Fibroblast of villous mesenchyme (primary cell): ENCODE results near the gene LAMB4. TPM values are rescaled to one million over a fixed set of nuclear protein-coding genes. Genes with fewer than 3 reads are reported as not detected.

Experiments used
- DNase-seq: peaks from one replicate; pipeline ENCODE4 v3.0.0-alpha.2; 2010; ENCODE audit warnings: low read depth
- H3K4me3 ChIP-seq: 2 replicates; pipeline ENCODE4 v1.5.1; 2011; ENCODE audit warnings: low read depth, mild to moderate bottlenecking, low read length
- total RNA-seq: library from RNA; depleted of rRNA; stranded (reverse); fragments of >200 nt; gene quantifications from 2 replicates; pipeline ENCODE4 v1.2.3, GENCODE V29; 2012
- TF ChIP-seq, protein P1 (sequence below): IDR thresholded peaks from 2 replicates; pipeline ENCODE4 v1.5.1; 2012; ENCODE audit warnings: low read depth, mild to moderate bottlenecking, low read length; ENCODE audit not compliant: insufficient read depth

The LAMB4 gene
- total RNA-seq, 1 donor, result under 0.01 TPM

DNA sequence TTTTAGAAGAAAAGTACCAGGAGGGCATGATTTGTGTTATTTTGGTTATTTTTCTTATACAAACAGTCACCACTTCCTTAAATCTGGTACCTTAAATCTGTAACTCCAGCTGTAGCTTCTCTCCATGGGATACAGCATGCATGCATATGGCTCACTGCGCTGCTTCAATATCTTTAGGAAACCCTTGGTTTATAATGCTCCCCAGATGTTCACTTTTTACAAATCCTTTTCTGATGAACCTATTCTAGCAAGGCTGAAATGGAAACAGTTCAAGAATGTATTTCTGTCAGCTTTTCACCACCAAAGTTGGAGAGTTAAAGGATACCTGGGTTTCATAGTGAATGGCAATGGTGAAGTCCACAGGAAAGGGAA lies 50.9 kb downstream of the LAMB4 start:
- no peak for DNase-seq
- H3K4me3 ChIP-seq, result no peak overlapping the region
- TF ChIP-seq, protein P1, sequence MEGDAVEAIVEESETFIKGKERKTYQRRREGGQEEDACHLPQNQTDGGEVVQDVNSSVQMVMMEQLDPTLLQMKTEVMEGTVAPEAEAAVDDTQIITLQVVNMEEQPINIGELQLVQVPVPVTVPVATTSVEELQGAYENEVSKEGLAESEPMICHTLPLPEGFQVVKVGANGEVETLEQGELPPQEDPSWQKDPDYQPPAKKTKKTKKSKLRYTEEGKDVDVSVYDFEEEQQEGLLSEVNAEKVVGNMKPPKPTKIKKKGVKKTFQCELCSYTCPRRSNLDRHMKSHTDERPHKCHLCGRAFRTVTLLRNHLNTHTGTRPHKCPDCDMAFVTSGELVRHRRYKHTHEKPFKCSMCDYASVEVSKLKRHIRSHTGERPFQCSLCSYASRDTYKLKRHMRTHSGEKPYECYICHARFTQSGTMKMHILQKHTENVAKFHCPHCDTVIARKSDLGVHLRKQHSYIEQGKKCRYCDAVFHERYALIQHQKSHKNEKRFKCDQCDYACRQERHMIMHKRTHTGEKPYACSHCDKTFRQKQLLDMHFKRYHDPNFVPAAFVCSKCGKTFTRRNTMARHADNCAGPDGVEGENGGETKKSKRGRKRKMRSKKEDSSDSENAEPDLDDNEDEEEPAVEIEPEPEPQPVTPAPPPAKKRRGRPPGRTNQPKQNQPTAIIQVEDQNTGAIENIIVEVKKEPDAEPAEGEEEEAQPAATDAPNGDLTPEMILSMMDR, result no peak

DNA sequence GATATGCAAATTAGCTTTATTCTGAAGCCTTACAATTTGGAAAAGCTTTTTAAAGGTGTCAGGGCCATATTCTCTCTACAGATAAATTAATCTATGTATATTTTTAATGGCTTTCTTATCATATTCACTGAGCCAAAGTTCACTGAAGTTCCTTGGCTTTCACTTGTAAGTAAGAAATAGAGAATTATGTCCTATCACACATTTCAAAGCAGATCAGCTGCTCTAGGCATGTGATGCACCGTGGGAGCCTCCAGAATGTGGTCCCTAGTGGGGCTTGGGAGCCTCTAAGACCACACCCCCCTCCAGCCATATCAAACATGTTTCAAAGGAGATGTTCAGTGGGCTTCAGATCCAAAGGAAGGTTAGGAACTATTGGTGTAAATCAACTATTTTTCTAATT lies 51.5 kb downstream of the LAMB4 start:
- DNase-seq, result no peak
- TF ChIP-seq, protein P1, result no peak
- no peak overlapping the region for H3K4me3 ChIP-seq

DNA sequence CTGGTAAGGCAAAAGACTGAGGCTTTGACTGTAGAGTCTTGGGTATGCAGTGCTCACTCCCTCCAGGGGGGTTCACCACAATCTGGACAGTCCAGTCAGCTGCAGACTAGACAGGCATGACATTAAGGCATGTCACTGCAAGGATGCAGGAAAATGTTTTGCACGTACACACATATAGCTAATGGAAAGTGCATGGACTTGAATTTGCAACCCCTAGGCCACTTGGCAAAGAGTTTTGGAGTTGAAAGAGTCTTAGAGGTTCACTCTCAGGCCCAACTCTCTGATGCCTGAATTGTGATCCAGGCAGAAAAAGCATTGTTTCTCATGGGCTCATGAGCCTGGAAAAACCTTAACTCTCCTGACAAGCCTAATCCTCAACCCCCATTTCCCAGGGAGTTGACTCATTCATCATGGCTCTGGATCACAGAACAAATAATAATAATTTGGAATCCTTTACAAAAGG lies 51.9 kb downstream of the LAMB4 start:
- DNase-seq, result no peak
- TF ChIP-seq, protein P1, result no peak
- H3K4me3 ChIP-seq, result no peak overlapping the region

DNA sequence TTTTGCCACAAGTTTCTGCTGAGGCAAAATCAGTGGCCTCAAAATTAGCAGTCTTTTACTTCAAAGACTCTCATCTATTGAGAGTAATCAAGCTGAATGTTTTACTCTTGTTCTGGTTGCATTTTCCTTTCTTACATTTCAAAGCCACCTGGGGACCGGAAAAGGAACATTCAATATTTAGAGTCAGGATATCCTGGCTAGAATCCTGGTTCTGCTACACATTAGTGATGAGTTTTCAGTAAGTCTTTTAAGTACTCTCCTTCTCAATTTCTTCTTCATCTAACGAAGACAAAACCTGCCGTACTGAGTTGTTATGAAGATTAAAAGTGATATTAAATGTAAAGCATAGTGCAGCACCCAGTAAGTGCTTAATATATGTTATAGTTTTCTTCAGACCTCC lies 52.5 kb downstream of the LAMB4 start:
- no peak for DNase-seq
- no peak overlapping the region for H3K4me3 ChIP-seq
- TF ChIP-seq, protein P1, result no peak

DNA sequence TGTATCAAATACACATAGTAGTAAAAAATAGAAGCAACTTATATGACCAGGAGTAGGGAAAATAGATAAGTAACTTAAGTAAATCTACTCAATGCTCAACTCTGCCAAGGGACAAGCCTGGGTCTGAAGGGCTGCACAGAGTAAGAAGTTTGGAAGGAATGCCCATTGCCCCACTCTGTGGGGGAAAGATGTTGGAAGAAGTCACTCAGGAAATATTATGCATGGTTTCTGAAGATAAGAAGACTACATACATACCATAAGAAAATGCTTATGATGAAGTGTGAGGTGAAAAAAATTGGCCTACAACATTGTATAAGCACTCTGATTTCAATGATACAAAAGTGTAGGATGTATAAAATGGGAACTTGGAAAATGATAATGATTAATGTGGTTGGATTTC lies 54.0 kb downstream of the LAMB4 start:
- TF ChIP-seq, protein P1, result no peak
- no peak for DNase-seq
- no peak overlapping the region for H3K4me3 ChIP-seq

DNA sequence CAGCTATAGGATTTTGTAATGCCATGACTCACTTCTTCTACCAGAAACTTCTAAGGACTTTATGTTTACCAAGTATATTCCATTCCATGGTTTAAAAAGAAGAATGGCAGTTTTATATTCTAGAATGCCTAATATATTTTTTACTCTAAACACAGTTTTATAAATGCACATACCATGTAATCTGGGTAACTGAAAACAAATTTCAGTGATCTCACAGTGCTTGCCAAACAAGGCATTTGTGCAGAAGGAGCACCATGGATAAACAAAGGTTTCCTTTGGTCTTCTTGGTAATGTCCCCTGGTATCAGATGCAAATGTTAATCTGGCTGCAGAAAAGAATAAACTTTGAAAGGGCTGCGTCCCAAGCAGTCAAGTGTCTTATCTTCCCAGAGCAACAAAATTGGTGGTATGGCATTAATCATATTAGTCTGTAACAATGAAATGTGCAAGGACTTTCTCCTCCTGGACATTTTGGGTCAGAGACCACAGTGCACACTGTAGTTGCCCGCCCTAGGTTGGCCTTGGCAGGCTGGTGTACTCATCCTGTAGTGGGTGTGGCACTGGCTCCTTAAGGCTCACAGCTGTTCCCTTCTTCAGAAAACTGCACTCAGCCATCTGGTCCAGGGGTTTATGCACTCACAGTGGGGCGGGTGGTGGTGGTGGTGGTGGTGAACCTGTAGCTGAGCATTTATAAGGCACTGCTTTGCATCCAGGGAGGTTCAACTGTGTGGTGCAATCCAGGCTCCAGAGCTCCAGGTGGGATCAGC lies 56.7 kb downstream of the LAMB4 start:
- DNase-seq, result peak; percentile 91
- TF ChIP-seq, protein P1, result no peak
- H3K4me3 ChIP-seq, result no peak overlapping the region

DNA sequence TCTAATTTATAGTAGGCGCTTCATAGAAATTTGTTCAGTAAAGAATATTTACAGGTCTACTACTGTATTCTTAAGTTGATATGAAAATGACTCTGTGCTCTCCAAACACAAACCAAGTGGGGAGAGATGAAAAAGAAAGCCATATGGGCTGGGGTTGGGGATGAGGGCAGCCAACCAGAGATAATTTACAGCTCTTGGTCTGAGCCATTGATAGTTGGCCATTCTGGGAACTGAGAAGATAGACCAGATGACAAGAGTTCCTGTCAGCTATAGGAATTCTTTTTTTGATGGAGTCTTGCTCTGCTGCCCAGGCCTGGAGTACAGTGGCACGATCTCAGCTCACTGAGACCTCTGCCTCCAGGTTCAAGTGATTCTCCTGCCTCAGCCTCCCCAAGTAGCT lies 57.4 kb downstream of the LAMB4 start:
- H3K4me3 ChIP-seq, result no peak overlapping the region
- TF ChIP-seq, protein P1, result no peak
- DNase-seq, result no peak
